ENCODE results near the gene NCAM1. TPM values are rescaled to one million over a fixed set of nuclear protein-coding genes. Genes with fewer than 3 reads are reported as not detected.

NCAM1 gene
- total RNA-seq, 1 experiment from 2014 or later, result not detected

DNA sequence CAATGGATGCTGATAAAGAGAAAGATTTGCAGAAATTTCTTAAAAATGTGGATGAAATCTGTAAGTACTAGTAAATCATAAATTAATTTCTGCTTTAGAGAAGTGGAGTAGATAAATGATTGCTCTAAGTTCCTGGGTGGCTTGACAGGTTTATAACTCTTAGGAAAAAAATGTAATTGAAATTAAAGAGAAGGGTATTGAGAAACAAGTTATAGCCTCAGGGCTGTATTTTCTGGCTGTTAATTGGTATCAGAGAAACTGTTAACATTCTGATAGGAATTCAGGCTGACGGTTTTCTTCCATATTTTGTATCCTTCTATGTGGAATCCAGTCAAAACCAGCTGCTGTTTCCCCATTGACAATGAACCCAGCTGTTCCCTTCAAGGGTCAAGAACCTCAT, 355.0 kb downstream of the NCAM1 start:
- no TSS peak for BruUV-seq (replicated peaks)
- Histone ChIP-seq H3F3A (ENCODE audit: low read length, unreplicated experiment) (no peaks in the 10 kb centered on the region), H3K4me2 (ENCODE audit: low read length) (no peak overlapping the region; the same call in 1 of the 2 replicates), H3K9ac (ENCODE audit: low read length) (no peak overlapping the region), H3K9me3 (ENCODE audit: low read length) (no peaks in the 10 kb centered on the region), H3K9me2 (replicated peaks; ENCODE audit: low read length) (no peaks in the 10 kb centered on the region), H3K27ac (ENCODE audit: low read length) (no peak overlapping the region), H3K79me2 (ENCODE audit: low read length) (peaks cover 11% of the 10 kb centered on the region), H3K4me1 (ENCODE audit: insufficient read depth, low read length) (peaks cover 19% of the 10 kb centered on the region), H3K36me3 (ENCODE audit: low read depth, low read length) (no peaks in the 10 kb centered on the region), H3K4me3 (ENCODE audit: low read length) (no peak overlapping the region), H4K20me1 (ENCODE audit: low read length) (no peaks in the 10 kb centered on the region), H3K27me3 (ENCODE audit: low read length) (no peaks in the 10 kb centered on the region), H2AFZ (ENCODE audit: low read length) (no peak overlapping the region)
- DNase-seq, result no peak
- ChIA-PET POLR2A (ENCODE audit: unreplicated experiment) (no interaction called here), CTCF (no interaction called here)
- intact Hi-C loops (cut with micrococcal nuclease), result no loop called here
- TF ChIP-seq EZH2 (IDR thresholded peaks at IDR 0.05; ENCODE audit: low read length, unreplicated experiment), result no peak
- no peak for TF ChIP-seq CTCF (conservative IDR thresholded peaks at IDR 0.05; ENCODE audit: low read depth, low read length)
- no peak for TF ChIP-seq EZH2phosphoT487 (IDR thresholded peaks at IDR 0.05; ENCODE audit: borderline replicate concordance, low read length)
- ATAC-seq, result no peak

DNA sequence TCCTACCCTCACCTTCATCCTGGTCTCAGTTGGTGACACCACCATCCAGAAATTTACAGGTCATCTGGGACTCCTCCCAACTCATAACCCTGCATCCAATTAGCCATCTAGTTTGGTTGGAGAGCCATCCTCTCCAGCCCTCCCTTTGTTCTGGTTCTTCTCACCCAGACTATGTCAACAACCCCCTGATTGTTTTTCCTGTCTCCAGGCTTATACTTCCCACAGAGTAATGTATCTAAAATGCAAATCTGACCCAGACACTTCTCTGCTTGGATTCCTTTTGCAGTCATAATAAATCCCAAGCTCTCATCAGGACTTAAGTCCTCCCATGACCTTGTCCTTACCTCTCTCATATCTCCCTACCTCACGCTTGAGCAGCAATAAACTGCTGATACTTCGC, 356.1 kb downstream of the NCAM1 start:
- no peak for ATAC-seq
- no peaks in the 10 kb centered on the region for H4K20me1 ChIP-seq (ENCODE audit: low read length)
- DNase-seq, result no peak
- H3K9me3 ChIP-seq (ENCODE audit: low read length), result no peaks in the 10 kb centered on the region
- ChIA-PET CTCF (no interaction called here), POLR2A (ENCODE audit: unreplicated experiment) (interaction anchor here (0.5 kb wide), 1 partner anchor 482 kb away, joined by 7 read pairs; no protein-coding TSS in a partner anchor)
- no peaks in the 10 kb centered on the region for H3K27me3 ChIP-seq (ENCODE audit: low read length)
- no peak overlapping the region for H2AFZ ChIP-seq (ENCODE audit: low read length)
- H3K79me2 ChIP-seq (ENCODE audit: low read length), result peaks cover 11% of the 10 kb centered on the region
- H3K4me2 ChIP-seq (ENCODE audit: low read length), result no peak overlapping the region
- H3K36me3 ChIP-seq (ENCODE audit: low read depth, low read length), result no peaks in the 10 kb centered on the region
- H3K4me1 ChIP-seq (ENCODE audit: insufficient read depth, low read length), result peaks cover 19% of the 10 kb centered on the region
- TF ChIP-seq CTCF (conservative IDR thresholded peaks at IDR 0.05; ENCODE audit: low read depth, low read length), result no peak
- no peak for TF ChIP-seq EZH2phosphoT487 (IDR thresholded peaks at IDR 0.05; ENCODE audit: borderline replicate concordance, low read length)
- no peak for TF ChIP-seq EZH2 (IDR thresholded peaks at IDR 0.05; ENCODE audit: low read length, unreplicated experiment)
- no peaks in the 10 kb centered on the region for H3F3A ChIP-seq (ENCODE audit: low read length, unreplicated experiment)
- no TSS peak for BruUV-seq (replicated peaks)
- no peak overlapping the region for H3K9ac ChIP-seq (ENCODE audit: low read length)
- no peaks in the 10 kb centered on the region for H3K9me2 ChIP-seq (replicated peaks; ENCODE audit: low read length)
- H3K27ac ChIP-seq (ENCODE audit: low read length), result no peak overlapping the region
- intact Hi-C loops (cut with micrococcal nuclease), result no loop called here
- no peak overlapping the region for H3K4me3 ChIP-seq (ENCODE audit: low read length)

DNA sequence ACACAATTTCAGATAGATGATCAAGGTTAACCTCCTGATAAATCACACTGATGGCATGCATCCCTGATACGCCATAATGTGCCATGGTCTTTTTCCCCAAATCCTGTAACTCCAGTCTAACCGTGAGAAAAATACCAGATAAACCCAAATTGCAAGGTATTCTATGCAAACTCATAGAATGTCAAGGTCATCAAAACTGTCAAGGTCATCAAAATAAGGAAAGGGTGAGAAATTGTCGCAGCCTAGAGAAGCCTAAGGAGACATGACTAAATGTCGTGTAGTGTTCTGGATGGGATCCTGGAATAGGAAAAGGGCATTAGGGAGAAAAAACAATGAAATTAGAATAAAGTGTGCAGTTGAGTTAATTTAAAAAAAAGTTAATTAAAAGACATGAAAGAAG, 357.9 kb downstream of the NCAM1 start:
- intact Hi-C loops (cut with micrococcal nuclease), result no loop called here
- Histone ChIP-seq H3K9me2 (replicated peaks; ENCODE audit: low read length) (no peaks in the 10 kb centered on the region), H3K27me3 (ENCODE audit: low read length) (no peaks in the 10 kb centered on the region), H4K20me1 (ENCODE audit: low read length) (no peaks in the 10 kb centered on the region), H3K9me3 (ENCODE audit: low read length) (no peaks in the 10 kb centered on the region), H3K27ac (ENCODE audit: low read length) (no peak overlapping the region), H3K4me3 (ENCODE audit: low read length) (no peak overlapping the region), H2AFZ (ENCODE audit: low read length) (no peak overlapping the region), H3K9ac (ENCODE audit: low read length) (no peak overlapping the region), H3K4me1 (ENCODE audit: insufficient read depth, low read length) (peaks cover 11% of the 10 kb centered on the region), H3K79me2 (ENCODE audit: low read length) (peaks cover 11% of the 10 kb centered on the region), H3K36me3 (ENCODE audit: low read depth, low read length) (no peaks in the 10 kb centered on the region; the same call in 1 of the 2 replicates), H3F3A (ENCODE audit: low read length, unreplicated experiment) (no peaks in the 10 kb centered on the region), H3K4me2 (ENCODE audit: low read length) (no peak overlapping the region)
- ATAC-seq (no peak), DNase-seq (no peak)
- no TSS peak for BruUV-seq (replicated peaks)
- CTCF ChIA-PET, result no interaction called here
- no peak for TF ChIP-seq CTCF (conservative IDR thresholded peaks at IDR 0.05; ENCODE audit: low read depth, low read length)
- TF ChIP-seq EZH2 (IDR thresholded peaks at IDR 0.05; ENCODE audit: low read length, unreplicated experiment), result no peak
- no peak for TF ChIP-seq EZH2phosphoT487 (IDR thresholded peaks at IDR 0.05; ENCODE audit: borderline replicate concordance, low read length)
- POLR2A ChIA-PET (ENCODE audit: unreplicated experiment), result no interaction called here

Measured in PC-3 (cell line).